ENCODE measurements around the gene TMEM273.

Gene TMEM273

DNA sequence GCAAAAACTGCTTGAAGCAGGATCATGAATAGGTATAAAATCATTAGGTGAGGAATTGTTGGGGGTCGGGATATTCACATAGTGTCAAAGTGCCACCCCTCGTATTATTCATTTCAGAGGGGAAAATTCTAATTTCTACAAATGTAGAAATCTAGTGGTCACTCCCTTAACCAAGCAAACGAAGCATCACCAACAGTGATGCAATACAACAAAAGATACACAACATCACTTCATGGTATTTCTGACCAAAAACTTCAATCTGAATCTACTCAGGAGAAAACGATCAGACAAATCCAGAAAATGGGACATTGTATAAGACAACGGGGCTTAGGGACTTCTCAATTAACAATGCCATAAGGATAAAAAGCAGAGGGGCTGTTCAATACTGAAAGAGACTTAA lies 28.1 kb downstream of the TMEM273 start:
- Histone ChIP-seq H3K36me3 (ENCODE audit: insufficient read depth, low read length) (no peaks in the 10 kb centered on the region), H3K27me3 (ENCODE audit: insufficient read depth, low read length) (no peaks in the 10 kb centered on the region; the same call in 1 of the 2 replicates), H3K9ac (ENCODE audit: low read depth, low read length) (no peak overlapping the region), H3K9me3 (ENCODE audit: insufficient read depth, low read depth, low read length) (no peaks in the 10 kb centered on the region), H3K4me1 (ENCODE audit: insufficient read depth, low read length) (peaks cover 14% of the 10 kb centered on the region; the same call in 1 of the 2 replicates), H3K4me3 (ENCODE audit: low read length) (no peak overlapping the region), H3K27ac (ENCODE audit: low read depth, low read length) (no peak overlapping the region)
- 91% methylated on average over 5 of the region's 5 CpGs for WGBS

GRCh38 chr10:49158915-49159314 lies 29.3 kb downstream of the TMEM273 start:
- 82% methylated on average over 2 of the region's 3 CpGs for WGBS
- Histone ChIP-seq H3K9ac (ENCODE audit: low read depth, low read length) (no peak overlapping the region), H3K4me1 (ENCODE audit: insufficient read depth, low read length) (peaks cover 14% of the 10 kb centered on the region; the same call in 1 of the 2 replicates), H3K27ac (ENCODE audit: low read depth, low read length) (no peak overlapping the region), H3K4me3 (ENCODE audit: low read length) (no peak overlapping the region), H3K27me3 (ENCODE audit: insufficient read depth, low read length) (no peaks in the 10 kb centered on the region; the same call in 1 of the 2 replicates), H3K9me3 (ENCODE audit: insufficient read depth, low read depth, low read length) (no peaks in the 10 kb centered on the region), H3K36me3 (ENCODE audit: insufficient read depth, low read length) (no peaks in the 10 kb centered on the region)

DNA sequence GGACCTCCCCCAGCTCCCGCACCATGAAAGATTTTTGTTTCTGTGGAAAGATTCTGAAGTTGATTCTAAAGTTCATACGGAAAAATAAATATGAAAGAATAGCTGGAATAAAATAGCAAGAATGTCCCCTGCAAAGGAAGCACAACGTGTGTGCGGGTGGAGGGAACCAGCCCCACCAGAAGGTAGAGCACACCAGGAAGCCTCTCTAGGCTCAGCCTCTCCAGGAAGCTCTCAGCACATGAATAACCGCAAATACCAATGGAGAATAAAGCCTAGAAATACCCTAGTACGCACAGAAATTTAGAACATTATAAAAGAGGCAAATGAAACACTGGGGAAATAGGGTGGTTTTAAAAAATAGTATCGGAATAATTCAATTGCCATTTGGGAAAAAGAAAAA lies 29.8 kb downstream of the TMEM273 start:
- 7% methylated on average over 3 of the region's 7 CpGs for WGBS
- Histone ChIP-seq H3K9ac (ENCODE audit: low read depth, low read length) (0 out of 2 replicates have a peak overlapping the region, but pooled peaks have one; percentile 3), H3K27me3 (ENCODE audit: insufficient read depth, low read length) (no peaks in the 10 kb centered on the region; the same call in 1 of the 2 replicates), H3K36me3 (ENCODE audit: insufficient read depth, low read length) (no peaks in the 10 kb centered on the region), H3K9me3 (ENCODE audit: insufficient read depth, low read depth, low read length) (no peaks in the 10 kb centered on the region), H3K4me1 (ENCODE audit: insufficient read depth, low read length) (peaks cover 14% of the 10 kb centered on the region; the same call in 1 of the 2 replicates), H3K4me3 (ENCODE audit: low read length) (no peak overlapping the region), H3K27ac (ENCODE audit: low read depth, low read length) (peak overlapping the region; percentile 58; the same call in 1 of the 2 replicates)

DNA sequence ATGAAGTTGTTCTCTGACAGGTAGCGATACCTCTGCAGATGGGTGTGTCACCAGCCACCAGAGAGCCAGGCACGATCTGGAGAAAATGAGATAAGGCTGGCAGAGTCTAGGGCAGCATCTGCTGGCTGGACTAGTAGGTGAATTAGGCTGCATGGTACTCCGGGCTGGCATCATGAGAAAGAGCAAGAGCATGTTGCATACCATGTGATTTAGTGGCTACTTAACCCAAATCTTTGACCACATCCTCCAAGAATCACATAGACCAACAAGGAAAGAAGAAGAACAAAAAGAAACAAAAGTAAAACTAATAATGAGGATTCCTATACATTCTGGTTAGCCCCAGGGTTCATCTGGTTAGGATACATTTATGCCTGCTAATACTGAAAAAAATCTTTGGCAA lies 31.0 kb downstream of the TMEM273 start:
- Histone ChIP-seq H3K9ac (ENCODE audit: low read depth, low read length) (no peak overlapping the region), H3K36me3 (ENCODE audit: insufficient read depth, low read length) (no peaks in the 10 kb centered on the region), H3K4me1 (ENCODE audit: insufficient read depth, low read length) (peaks cover 14% of the 10 kb centered on the region; the same call in 1 of the 2 replicates), H3K4me3 (ENCODE audit: low read length) (no peak overlapping the region), H3K27me3 (ENCODE audit: insufficient read depth, low read length) (no peaks in the 10 kb centered on the region; the same call in 1 of the 2 replicates), H3K9me3 (ENCODE audit: insufficient read depth, low read depth, low read length) (no peaks in the 10 kb centered on the region), H3K27ac (ENCODE audit: low read depth, low read length) (no peak overlapping the region)
- 94% methylated on average over 3 of the region's 3 CpGs for WGBS

GRCh38 chr10:49154641-49155040 lies 33.5 kb downstream of the TMEM273 start:
- peaks cover 14% of the 10 kb centered on the region; the same call in 1 of the 2 replicates for H3K4me1 ChIP-seq (ENCODE audit: insufficient read depth, low read length)
- H3K9ac ChIP-seq (ENCODE audit: low read depth, low read length) = no peak overlapping the region
- H3K27ac ChIP-seq (ENCODE audit: low read depth, low read length) = no peak overlapping the region
- H3K4me3 ChIP-seq (ENCODE audit: low read length) = no peak overlapping the region
- no peaks in the 10 kb centered on the region for H3K9me3 ChIP-seq (ENCODE audit: insufficient read depth, low read depth, low read length)
- WGBS = 95% methylated on average over 6 of the region's 6 CpGs
- no peaks in the 10 kb centered on the region for H3K36me3 ChIP-seq (ENCODE audit: insufficient read depth, low read length)
- no peaks in the 10 kb centered on the region for H3K27me3 ChIP-seq (ENCODE audit: insufficient read depth, low read length)

GRCh38 chr10:49153971-49154370 lies 34.2 kb downstream of the TMEM273 start:
- no peaks in the 10 kb centered on the region for H3K27me3 ChIP-seq (ENCODE audit: insufficient read depth, low read length)
- H3K9ac ChIP-seq (ENCODE audit: low read depth, low read length) = no peak overlapping the region
- H3K4me1 ChIP-seq (ENCODE audit: insufficient read depth, low read length) = peaks cover 11% of the 10 kb centered on the region; the same call in 1 of the 2 replicates
- no peak overlapping the region for H3K4me3 ChIP-seq (ENCODE audit: low read length)
- no peaks in the 10 kb centered on the region for H3K36me3 ChIP-seq (ENCODE audit: insufficient read depth, low read length)
- no peaks in the 10 kb centered on the region for H3K9me3 ChIP-seq (ENCODE audit: insufficient read depth, low read depth, low read length)
- H3K27ac ChIP-seq (ENCODE audit: low read depth, low read length) = no peak overlapping the region
- WGBS = 92% methylated on average over 1 of the region's 1 CpG

DNA sequence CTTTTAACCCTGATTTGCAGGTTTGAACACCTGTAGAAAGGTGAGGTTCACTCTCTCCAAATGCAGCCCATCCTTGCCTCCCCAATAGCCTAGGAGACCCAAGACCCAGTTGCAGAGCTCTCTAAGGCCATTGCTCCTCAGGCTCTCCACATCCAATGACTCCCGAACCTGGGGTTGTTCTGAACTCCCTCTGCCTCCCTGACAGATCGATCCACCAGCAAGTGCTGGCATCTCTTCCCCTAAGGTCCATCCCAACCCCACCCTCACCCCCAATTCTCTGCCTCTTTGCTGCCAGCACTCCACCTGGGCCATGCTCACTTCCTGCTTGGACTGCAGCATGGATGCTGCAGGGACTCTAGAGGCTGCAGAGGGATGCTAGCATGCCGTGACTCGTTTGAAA lies 35.1 kb downstream of the TMEM273 start:
- Histone ChIP-seq H3K27me3 (ENCODE audit: insufficient read depth, low read length) (no peaks in the 10 kb centered on the region), H3K4me3 (ENCODE audit: low read length) (no peak overlapping the region), H3K36me3 (ENCODE audit: insufficient read depth, low read length) (no peaks in the 10 kb centered on the region), H3K27ac (ENCODE audit: low read depth, low read length) (no peak overlapping the region), H3K4me1 (ENCODE audit: insufficient read depth, low read length) (peaks cover 4% of the 10 kb centered on the region; the same call in 1 of the 2 replicates), H3K9me3 (ENCODE audit: insufficient read depth, low read depth, low read length) (no peaks in the 10 kb centered on the region), H3K9ac (ENCODE audit: low read depth, low read length) (no peak overlapping the region)
- WGBS = 90% methylated on average over 4 of the region's 4 CpGs

- H3K9me3 ChIP-seq (ENCODE audit: insufficient read depth, low read depth, low read length) = peaks cover 2% of the 10 kb centered on the region; the same call in 1 of the 2 replicates
- 95% methylated on average over 4 of the region's 4 CpGs for whole genome bisulfite sequencing
- no peaks in the 10 kb centered on the region for H3K36me3 ChIP-seq (ENCODE audit: insufficient read depth, low read length)
These were observed 35.5 kb downstream of the TMEM273 start for GRCh38 chr10:49152663-49153062.

GRCh38 chr10:49152037-49152436 lies 36.2 kb downstream of the TMEM273 start:
- no peaks in the 10 kb centered on the region for H3K4me1 ChIP-seq (ENCODE audit: insufficient read depth, low read length)

More at GRCh38 chr10:49152663-49153062, 35.5 kb downstream of the TMEM273 start:
- Histone ChIP-seq H3K4me1 (ENCODE audit: insufficient read depth, low read length) (no peaks in the 10 kb centered on the region; the same call in 1 of the 2 replicates), H3K4me3 (ENCODE audit: low read length) (no peak overlapping the region), H3K27me3 (ENCODE audit: insufficient read depth, low read length) (no peaks in the 10 kb centered on the region), H3K9ac (ENCODE audit: low read depth, low read length) (no peak overlapping the region), H3K27ac (ENCODE audit: low read depth, low read length) (no peak overlapping the region)

DNA sequence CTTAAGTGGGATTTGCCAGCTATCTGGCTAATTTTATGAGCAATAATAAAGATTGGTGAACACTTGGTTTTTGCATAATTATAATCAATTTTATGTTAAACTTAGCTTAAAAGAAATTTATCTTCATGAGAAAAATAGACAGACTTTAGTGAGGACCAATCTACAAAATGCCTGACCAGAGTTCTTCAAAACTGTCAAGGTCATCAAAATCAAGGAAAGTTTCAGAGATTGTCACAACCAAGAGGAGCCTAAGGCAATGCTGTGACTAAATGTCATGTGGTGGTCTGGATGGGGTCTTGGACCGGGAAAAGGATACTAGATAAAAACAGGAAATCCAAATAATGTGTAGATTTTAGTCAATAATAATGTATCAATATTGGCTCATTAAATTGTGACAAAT lies 36.7 kb downstream of the TMEM273 start:
- Histone ChIP-seq H3K4me1 (ENCODE audit: insufficient read depth, low read length) (no peaks in the 10 kb centered on the region), H3K4me3 (ENCODE audit: low read length) (no peak overlapping the region), H3K36me3 (ENCODE audit: insufficient read depth, low read length) (no peaks in the 10 kb centered on the region), H3K27me3 (ENCODE audit: insufficient read depth, low read length) (no peaks in the 10 kb centered on the region), H3K9ac (ENCODE audit: low read depth, low read length) (no peak overlapping the region), H3K9me3 (ENCODE audit: insufficient read depth, low read depth, low read length) (peaks cover 8% of the 10 kb centered on the region; the same call in 1 of the 2 replicates), H3K27ac (ENCODE audit: low read depth, low read length) (no peak overlapping the region)
- 88% methylated on average over 1 of the region's 1 CpG for WGBS

More at GRCh38 chr10:49152037-49152436, 36.2 kb downstream of the TMEM273 start:
- Histone ChIP-seq H3K9me3 (ENCODE audit: insufficient read depth, low read depth, low read length) (peaks cover 8% of the 10 kb centered on the region; the same call in 1 of the 2 replicates), H3K36me3 (ENCODE audit: insufficient read depth, low read length) (no peaks in the 10 kb centered on the region), H3K4me3 (ENCODE audit: low read length) (no peak overlapping the region), H3K9ac (ENCODE audit: low read depth, low read length) (no peak overlapping the region), H3K27ac (ENCODE audit: low read depth, low read length) (no peak overlapping the region), H3K27me3 (ENCODE audit: insufficient read depth, low read length) (no peaks in the 10 kb centered on the region)
- 100% methylated on average over 3 of the region's 4 CpGs for WGBS

GRCh38 chr10:49151025-49151445 lies 37.2 kb downstream of the TMEM273 start:
- Histone ChIP-seq H3K4me1 (ENCODE audit: insufficient read depth, low read length) (no peaks in the 10 kb centered on the region), H3K27me3 (ENCODE audit: insufficient read depth, low read length) (no peaks in the 10 kb centered on the region), H3K27ac (ENCODE audit: low read depth, low read length) (no peak overlapping the region), H3K9ac (ENCODE audit: low read depth, low read length) (no peak overlapping the region), H3K9me3 (ENCODE audit: insufficient read depth, low read depth, low read length) (peaks cover 8% of the 10 kb centered on the region; the same call in 1 of the 2 replicates), H3K36me3 (ENCODE audit: insufficient read depth, low read length) (no peaks in the 10 kb centered on the region), H3K4me3 (ENCODE audit: low read length) (no peak overlapping the region)
- 90% methylated on average over 2 of the region's 2 CpGs for WGBS

Data from HUES64 (cell line).